Retina (tissue), 1 donor: ENCODE results near the gene PLK1.
"Not testable (repeated sequence)": the region's sequence is repeated elsewhere in the genome, so short reads cannot be mapped to it uniquely, and the experiment has no call there.

Experiments used
- DNase-seq: peaks from one replicate; pipeline ENCODE4 v3.0.0-alpha.2; 2016

The PLK1 gene

DNA sequence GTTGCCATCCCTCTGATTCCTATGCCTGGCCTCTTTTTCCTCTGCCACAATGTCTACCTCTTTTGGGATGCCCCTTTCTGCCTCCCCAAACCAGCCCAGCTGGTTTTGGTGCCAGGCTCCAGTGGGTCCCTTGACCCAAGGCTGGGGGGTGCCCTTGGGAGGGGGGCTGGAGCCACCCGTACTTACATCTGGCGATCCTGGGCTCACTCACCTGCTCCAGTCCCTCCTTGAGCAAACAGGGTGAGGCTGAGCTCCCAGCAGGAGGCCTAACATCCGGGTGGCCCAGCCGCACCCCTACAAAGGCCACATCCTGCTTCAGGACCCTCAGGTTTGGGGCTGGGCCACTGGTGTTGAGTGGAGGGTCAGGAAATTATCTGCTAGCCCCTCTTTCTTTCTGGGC lies 33.1 kb downstream of the PLK1 start:
- no peak for DNase-seq

DNA sequence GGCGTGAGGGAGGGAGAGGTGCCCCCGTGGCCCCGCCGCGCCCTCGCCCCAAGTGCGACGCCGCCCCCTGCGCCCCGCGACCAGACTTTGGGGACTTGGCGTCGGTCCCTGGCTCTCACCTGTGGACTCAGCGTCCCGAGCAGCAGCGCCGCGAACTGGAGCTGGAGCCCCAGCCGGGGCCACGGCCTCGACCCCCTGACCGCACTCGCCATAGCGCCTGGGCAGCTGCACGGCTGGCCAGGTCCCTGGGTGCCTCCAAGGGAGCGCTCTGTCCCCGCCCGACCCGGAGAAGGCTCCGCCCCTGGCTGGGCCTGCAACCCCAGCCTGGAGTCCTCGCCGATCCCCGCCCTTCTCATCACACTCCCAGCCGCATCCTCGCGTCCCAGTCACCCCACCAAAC lies 34.3 kb downstream of the PLK1 start, which contains the start of gene ERN2:
TSS of gene ERN2 (minus strand) at position 247 of the 400 bp plus-strand sequence. CDS start at position 212, 35 bp downstream.
- DNase-seq: no peak

DNA sequence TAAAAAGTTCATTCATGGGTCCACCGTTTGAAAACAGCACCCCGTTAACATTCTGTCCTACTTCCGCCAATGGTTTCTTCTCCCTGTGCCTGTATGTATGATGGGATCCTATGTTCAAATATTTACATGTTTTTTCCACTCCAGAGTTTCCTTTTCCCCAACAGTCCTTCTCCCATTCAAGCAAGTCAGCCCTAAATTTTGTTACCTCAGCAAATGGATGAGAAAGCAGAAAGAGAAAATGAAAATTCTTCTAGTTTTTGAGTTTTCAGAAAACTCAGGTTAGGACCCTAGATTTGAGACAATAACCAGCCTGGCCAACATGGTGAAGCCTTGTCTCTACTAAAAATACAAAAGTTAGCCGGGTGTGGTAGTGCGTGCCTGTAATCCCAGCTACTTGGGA lies 37.8 kb downstream of the PLK1 start:
- no peak for DNase-seq

DNA sequence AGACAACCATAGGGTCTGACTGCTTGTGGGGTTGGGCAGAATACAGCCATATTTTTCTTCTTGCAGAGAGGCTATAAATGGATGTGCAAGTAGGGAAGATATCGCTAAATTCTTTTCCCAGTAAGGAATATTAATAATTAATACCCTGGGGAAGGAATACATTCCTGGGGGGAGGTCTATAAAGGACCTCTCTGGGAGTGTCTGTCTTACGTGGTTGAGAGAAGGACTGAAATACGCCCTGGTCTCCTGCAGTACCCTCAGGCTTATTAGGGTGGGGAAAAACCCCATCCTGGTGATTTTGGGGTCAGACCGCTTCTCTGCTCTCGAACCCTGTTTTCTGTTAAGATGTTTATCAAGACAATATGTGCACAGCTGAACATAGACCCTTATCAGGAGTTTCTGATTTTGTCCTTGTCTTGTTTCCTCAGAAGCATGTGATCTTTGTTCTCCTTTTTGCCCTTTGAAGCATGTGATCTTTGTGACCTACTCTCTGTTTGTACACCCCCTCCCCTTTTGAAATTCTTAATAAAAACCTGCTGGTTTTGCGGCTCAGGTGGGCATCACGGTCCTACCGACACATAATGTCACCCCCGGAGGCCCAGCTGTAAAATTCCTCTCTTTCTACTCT lies 44.0 kb downstream of the PLK1 start:
- not testable (repeated sequence) for DNase-seq

DNA sequence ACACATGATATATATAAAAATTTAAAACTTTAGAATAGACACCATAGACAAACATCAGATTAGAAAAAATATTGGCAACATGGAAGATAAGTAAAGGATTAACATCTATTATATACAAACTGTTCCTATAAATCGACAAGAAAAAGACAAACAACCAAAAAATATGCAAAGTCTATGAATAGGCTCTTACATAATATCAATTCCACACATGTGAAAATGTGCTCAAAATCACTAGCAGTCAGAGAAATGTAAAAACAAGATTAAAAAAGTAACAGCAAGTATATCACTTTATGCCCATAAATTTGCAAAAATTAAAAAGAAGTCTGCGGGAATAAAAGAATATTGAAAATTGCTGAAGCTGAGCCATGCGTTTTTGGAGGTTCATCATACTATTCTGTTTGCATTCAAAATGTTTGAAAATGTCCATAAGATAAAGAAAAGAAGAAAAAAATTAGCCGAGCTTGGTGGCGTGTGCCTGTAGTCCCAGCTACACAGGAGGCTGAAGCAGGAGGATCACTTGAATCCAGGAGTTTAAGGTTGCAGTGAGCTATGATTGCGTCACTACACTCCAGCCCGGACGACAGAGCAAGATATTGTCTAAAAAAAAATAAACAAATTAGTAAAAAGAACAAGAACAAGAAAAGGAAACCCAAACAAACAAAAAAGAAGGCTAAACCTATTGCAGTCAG lies 45.6 kb downstream of the PLK1 start:
- no peak for DNase-seq

DNA sequence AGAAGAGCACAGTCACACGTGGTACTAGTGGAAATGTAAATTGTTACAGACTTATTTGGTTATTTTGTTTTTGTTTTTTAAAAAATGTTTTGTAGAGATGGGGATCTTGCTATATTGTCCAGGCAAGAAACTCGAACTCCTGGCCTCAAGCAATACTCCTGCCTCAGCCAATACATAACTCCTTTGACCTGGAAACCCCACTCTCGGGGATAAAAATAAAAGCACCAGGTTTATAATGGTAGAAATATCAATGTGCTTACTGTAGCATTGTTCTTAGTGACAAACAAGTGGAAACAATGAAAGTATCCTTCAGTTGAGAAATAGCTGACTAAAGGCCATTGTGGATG lies 46.1 kb downstream of the PLK1 start:
- no peak for DNase-seq

DNA sequence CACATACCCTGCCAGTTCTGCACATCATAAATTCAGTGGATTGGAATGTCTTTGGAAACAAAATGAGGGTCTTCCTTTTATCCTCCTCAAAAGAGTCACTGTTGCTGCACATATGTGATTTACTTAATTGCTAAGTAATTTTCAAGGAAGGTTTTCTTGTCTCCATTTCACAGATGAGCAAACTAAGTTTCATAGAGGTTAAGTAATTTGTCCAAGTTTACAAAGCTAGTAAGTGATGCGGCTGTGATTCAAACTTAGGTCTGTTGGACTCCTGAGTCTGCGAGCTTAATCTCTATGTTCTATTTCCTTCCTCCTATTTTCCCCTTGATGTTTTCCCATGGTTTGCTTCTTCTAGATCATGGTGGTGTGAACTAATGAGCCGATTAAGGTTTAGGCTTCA lies 48.0 kb downstream of the PLK1 start:
- no peak for DNase-seq

DNA sequence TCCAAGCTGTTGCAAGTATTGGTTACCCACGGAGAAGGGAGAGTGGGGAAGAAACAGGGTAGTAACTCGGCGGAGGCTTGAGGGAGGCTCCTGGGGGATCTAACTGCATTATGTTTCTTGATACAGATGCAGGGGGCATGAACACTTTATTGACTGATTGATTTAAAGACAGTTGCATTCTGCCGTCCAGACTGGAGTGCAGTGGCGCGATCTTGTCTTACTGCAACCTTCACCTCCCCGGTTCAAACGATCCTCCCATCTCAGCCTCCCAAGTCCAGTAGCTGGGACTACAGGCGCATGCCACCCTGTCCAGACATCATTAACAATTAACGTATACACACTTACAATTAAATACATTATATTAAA lies 49.4 kb downstream of the PLK1 start:
- DNase-seq: no peak

DNA sequence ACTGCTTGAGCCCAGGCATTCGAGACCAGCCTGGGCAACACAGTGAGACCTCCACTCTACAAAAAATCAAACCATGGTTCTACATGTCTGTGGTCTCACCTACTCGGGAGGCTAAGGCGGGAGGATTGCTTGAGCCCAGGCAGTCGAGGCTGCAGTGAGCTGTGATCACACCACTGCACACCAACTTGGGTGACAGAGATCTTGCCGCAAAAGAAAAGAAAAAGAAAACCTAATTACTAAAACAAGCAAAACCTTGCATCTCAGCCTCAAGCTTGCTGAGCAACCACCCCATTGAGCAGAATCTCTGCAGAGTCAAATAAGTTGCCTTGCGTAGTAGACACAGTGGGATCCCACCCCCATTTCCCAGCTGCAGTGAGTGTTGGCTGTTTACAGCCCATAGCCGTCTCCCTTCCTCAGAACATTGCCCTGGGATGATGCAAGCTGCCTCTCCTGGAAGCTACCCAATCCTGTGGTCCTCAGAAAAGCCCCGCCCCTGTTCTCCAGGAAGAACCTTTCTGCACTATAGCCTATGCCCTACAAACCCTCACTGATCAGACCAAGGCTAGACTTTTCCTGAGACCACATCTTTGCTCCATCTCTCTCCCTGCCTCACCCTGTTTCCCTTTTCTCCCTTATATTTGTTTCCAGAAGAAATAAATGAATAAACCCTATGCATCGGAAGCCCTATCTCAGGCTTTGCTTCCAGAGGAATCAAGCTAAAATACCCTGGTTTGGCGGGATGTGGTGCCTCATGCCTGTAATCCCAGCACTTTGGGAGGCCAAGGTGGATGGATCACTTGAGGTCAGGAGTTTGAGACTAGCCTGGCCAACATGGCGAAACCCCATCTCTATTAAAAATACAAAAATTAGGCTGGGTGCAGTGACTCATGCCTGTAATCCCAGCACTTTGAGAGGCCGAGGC lies 51.1 kb downstream of the PLK1 start:
- no peak for DNase-seq

DNA sequence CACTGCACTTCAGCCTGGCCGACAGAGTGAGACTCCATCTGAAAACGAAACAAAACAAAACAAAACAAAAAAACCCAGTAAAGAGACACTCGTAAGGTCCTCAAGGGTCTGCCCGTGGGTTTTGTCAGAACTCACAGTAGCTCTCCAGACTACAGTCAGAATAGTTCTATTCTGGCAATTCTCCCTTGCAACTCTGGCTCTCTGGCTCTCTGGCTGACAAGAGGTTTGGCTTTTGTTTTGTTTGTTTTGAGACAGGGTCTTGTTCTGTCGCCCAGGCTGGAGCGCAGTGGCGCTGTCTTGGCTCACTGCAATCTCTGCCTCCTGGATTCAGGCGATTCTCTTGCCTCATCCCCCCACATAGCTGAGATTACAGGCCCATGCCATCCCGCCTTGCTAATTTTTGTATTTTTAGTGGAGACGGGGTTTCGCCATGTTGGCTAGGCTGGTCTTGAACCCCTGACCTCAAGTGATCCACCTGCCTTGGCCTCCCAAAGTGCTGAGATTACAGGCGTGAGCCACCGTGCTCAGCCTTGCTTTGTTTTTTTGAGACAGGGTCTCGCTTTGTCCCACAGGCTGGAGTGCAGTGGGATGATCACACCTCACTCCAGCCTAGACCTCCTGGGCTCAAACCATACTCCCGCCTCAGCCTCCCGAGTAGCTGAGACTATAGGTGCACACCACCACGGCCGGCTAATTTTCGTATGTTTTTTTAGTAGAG lies 55.6 kb downstream of the PLK1 start:
- DNase-seq: no peak

DNA sequence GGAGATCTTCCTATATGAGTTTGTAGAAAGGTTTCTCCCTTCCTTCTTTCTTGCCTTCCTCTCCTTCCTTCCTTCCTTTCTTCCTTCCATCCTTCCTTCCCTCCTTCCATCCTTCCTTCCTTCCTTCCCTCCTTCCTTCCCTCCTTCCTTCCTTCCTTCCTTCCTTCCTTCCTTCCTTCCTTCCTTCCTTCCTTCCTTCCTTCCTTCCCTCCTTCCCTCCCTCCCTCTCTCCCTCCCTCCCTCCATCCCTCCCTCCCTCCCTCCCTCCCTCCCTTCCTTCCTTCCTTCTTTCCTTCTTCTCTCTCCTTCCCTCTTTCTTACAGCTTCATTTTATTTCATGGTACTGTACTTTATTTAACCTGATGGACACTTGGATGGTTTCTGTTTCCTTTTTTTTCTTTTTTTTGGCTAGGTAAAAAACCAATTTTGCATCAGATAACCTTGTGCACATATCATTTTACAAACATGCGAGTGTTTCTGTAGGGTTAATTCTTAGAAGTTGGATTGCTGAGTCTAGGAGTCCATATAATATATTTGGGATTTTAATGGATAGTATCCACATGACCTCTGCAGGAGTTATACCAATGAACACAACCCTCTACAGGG lies 58.8 kb downstream of the PLK1 start:
- DNase-seq: not testable (repeated sequence)

DNA sequence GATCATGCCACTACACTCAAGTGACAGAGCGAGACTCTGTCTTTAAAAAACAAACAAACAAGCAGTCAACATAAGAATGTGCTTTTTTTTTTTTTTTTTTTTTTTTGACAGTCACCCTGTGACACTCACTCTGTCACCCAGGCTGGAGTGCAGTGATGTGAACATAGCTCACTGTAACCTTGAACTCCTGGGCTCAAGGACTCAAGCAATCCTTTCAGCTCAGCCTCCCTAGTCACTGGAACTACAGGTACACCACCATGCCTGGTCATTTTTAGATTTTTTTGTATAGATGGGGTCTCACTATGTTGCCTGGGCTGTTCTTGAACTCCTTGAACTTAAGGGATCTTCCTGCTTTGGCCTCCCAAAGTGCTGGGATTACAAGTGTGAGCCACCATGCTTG lies 60.8 kb downstream of the PLK1 start:
- DNase-seq: no peak
